Measurements from ENCODE around the gene MTMR6.
A peak's percentile ranks its signal among the peaks of the same experiment; 100 is the strongest.
"Not testable (repeated sequence)": the region's sequence is repeated elsewhere in the genome, so short reads cannot be mapped to it uniquely, and the experiment has no call there.

Gene MTMR6

DNA sequence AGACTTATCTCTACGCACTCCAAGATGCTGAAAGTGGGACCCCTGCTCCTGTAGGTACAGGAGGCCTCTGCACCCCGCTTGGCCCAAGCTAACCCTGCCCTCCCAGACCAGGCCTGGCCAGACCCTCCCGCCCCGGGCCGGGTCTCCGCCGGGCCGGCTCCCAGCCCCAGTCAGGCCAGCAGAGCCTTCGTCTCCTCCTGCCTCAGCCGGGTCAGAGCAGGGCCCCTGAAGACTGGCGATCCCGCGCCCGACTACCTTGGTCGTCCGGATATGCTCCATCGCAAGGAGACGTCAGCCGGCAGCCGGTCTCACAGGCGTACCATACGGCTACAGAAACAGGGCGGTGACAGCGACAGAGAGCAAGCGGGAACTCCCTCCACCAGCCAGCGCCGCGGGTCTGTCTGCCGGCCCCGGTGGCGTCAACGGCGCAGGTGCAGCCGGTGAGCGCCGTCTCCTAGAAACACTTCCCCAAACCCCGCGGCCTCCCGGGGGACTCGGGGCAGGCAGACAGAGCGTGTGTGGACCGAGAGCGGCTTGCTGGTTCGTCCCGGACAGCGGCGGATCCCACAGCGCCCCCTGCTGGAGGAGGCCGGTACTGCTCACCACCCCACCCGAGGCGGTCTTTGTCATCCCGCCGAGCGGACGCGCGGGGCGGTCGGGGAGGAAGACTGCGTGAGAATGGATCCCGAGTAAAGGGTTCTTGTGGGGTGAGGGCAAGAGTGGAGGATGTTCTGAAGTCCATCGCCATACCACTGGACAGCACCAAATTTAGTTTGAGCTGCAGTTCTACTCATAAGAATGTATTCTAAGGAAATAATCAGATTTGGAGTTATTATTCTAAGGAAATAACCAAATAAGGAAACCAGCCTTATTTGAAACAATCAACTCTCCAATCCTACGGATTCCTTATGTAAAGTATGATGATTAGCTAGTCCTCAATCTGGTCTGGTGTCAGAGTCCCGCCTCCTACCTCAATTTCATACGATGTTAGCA is at the start of gene MTMR6:
Gene MTMR6, minus strand, starts transcription at position 520 of the 993 bp plus-strand sequence. Its CDS starts 241 bp downstream, at position 279.
- peak; percentile 85 for DNase-seq

DNA sequence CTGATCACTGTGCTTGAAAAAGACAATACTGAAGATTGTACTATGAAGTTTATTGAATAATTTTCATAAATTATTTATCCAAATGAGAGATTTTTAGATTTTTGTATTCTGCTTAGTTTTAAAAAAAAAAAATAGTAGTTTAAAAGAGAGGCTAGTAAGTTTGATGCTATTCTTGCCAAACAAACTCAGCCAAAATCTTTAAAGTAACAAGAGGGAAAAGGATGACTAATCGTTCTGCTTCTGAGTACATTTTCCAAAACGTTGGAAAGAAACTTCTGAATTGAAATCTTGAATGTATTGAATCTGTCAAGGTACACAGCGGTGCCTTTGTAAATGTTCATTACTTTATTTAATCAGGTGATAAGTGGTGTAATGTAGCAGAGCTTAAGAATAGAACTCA is 48.6 kb upstream of the MTMR6 start:
- DNase-seq, result no peak

DNA sequence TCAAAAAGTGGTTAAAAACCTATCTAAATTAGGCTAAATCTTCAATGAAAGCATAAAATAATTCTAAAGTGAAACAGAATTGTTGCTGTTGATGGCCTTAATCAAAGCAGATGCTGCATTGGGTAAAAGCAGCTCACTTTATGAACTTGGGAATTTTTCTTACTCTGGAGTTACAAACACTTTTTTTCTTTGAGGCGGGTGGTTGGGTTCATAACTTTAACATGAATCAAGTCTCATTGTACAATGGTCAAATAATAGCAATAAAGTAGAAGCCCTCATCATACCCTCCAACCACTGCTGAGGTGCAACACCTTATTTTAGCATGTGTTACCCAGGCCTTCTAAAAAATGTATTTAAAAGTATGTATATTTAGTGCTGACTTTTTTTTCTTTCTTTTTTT is 43.3 kb upstream of the MTMR6 start:
- DNase-seq, result no peak

DNA sequence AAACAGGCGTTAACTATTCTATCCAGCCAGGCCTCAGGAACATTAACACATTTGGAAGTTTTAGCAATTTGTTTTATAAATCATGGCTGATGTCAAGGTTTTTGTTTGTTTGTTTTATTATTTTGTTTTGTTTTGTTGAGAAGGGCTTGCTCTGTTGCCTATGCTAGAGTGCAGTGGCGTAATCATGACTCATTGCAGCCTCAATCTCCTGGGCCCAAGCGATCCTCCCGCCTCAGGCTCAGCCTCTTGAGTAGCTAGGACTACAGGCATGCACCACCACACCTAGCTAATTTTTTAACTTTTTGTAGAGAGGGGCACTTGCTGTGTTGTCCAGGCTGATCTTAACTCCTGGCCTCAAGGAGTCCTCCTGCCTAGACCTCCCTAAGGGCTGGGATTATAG is 42.4 kb upstream of the MTMR6 start:
- no peak for DNase-seq

DNA sequence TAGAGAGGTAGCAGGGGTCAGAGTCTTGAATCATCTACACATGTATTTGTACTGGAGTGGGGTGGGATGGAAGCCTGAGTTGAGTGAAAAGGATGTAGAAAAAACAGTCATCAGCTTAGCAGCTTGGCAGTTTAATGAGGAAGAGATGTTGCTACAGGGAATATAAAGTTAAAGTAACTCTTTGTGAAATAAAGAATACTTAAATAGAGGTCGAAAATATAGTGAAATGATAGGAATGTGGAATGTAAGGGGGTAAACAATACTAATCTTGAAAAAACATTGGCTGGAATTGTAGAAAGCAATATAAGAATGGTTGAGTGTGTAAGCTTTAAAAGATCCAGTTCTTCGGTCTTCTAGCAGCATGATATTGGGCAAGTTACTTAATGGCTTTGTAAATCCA is 36.8 kb upstream of the MTMR6 start:
- no peak for DNase-seq

DNA sequence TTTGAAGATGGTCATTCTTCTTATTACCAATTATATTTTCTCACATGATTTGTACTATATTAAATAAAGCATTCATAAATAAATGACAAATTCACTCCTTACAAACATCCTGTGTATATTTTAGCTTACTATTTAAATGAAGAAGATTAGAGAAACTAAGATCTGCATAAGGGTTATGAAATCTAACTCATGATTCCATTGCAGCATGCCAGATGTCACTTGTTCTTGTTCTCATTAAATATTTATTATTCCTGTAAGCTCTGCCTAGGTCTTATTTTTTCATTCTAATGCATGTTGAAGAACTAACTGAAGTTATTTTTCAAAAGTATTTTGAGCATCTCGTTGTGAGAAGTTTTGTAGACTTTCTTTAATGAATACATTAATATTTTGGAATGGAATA is 32.5 kb upstream of the MTMR6 start:
- no peak for DNase-seq

DNA sequence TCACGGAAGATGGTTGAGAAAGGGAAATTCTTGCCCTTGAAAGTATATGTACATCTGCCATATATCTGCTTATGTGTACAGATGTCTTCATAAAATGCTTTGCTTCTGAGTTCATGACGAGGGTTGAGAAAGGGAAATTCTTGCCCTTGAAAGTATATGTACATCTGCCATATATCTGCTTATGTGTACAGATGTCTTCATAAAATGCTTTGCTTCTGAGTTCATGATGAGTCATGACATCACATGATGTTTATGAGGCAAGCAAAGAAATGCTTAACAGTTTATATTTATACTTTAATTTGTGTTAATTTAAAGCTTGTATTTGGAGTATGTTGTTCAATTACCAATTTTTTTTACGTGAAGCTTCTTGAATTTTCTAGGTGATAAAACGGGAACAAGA is 31.7 kb upstream of the MTMR6 start:
- DNase-seq, result not testable (repeated sequence)

DNA sequence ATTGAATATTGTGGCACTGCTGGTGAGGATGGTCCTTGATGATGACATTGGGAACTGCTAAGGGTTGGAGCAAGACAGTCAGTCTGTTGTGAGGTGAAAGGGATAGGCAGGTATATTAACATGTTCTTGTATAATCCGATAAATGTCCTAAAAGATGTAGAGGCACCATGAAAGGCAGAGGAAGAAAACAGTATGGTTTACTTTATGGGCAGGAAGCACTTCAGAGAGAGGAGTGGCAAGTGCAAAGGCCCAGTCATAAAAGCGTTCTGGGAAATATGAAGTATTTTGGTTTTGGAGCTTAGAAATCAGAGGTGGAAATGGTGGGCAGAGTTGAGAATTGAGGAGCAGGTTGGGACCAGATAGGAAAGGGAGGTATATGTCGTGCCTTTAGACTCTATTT is 23.6 kb upstream of the MTMR6 start:
- no peak for DNase-seq

DNA sequence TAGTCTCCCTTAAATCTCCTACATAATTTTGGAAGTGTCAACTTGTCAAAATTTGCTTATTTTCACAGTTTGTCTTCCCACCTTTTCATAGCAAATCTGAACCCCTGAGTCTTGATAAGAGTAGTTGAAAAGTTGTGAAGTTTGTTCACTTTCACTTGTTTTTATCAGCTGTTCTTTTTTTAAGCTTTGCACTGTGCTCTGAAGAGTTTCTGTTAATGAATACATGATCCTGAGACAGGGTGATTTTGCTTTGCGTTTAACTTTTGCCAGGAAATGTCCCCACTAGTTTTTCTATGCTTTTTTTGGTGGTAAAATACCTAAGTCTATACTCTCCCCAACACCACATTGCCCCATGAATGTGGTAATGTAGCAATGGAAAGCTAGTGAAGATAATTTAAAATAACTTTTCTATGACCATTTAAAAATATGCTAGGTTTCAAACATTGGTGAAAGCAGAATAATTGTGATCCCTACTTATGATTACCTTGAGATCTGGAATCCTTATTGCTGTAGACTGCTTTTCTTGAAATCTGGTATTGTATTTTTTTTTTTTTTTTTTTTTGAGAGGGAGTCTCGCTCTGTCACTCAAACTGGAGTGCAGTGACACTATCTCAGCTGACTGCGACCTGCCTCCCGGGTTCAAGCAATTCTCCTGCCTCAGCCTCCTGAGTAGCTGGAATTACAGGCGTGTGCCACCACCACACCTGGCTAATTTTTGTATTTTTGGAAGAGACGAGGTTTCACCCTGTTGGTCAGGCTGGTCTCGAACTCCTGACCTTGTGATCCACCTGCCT is 19.6 kb upstream of the MTMR6 start:
- no peak for DNase-seq

DNA sequence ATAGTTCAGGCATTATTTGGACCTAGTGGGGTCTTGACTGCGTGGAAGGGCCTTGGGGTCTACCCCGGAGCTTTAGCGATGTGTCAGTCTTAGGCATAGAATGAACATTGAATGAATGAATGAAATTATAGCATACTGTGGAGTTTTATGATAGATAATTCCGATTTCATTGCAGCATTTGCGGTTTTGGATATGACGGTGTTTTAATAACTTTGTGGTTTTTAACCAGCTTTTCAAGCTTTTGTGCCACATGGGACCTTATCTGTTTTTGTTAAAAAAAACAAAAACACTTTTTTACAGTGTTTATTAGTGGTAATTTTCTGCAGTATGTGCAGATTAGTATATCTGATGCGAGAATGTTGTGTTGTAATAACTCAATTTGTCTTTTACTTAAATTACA is 14.8 kb upstream of the MTMR6 start:
- no peak for DNase-seq

DNA sequence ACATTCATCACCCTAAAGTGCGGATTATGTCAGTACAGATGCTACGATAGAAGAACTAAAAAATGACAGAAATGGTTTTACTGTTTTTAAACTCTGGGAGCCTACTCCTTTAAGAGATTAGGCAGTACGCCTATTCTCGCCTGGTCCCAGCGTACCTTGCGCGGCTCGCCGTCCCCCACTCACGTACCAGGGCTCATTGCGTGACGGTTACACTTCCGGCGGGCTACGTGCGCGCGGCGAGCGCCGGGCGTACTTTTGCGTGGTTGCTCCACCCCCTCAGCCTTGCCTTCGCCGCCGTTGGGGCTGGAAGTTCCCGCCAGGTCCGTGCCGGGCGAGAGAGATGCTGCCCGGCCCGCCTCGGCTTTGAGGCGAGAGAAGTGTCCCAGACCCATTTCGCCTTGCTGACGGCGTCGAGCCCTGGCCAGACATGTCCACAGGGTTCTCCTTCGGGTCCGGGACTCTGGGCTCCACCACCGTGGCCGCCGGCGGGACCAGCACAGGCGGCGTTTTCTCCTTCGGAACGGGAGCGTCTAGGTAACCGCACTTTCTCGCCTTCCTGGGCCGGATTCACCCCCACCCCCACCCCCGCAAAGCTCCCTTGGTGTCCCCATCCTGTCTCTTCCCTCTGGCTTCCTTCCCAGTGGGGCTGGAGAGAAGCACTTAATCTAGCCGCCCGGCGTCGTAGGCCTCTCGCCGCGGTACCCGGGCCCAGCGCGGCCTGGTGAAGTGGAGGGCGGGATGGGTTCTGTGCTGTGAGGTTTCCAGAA is 14.2 kb upstream of the MTMR6 start, which contains the start of gene NUP58:
Gene NUP58, plus strand, starts transcription at position 279 of the 767 bp plus-strand sequence. Its CDS starts 149 bp downstream, at position 428.
- peak; percentile 88 for DNase-seq

DNA sequence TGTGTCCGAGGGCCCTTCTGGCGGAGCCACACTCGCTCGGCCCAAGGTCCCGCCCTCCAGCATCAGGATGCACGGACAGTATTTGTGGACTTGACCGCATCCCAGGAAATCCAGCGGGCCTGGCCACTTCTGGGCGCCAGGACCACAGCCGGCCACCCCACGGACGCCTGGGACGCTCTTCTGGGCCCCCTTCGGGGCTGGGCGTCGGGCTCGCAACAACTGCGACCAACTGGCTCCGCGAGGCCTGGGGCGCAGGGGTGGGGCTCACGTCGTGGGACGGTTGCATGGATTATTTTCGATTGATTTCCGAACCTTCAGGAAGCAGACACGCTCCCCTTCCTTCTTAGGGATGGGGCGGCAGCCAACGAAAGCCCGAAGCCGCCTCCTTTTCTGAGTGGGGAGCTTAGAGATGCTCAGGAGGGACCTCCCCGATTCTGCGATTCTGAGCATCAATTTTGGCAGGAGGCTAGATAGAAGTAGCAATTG is 13.6 kb upstream of the MTMR6 start:
- no peak for DNase-seq

DNA sequence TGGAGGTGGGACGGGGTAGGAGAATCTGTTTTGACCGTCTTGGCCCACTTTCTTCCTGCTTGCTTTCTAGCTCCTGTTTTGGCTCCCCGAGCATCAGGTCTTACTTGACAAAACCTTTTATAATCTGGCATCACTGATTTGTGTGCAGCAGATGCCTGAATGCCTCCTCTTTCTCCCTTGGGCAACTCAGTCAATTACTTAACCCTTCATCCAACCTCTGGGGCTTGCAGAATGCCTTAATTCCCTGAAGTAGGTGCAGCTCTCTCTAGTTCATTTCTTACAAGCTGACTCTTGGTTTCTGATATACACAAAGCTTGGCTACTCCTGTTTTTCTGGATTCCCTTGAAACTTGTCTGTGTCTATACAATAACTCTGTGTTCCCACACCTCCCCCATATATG is 8.4 kb upstream of the MTMR6 start:
- DNase-seq, result no peak

DNA sequence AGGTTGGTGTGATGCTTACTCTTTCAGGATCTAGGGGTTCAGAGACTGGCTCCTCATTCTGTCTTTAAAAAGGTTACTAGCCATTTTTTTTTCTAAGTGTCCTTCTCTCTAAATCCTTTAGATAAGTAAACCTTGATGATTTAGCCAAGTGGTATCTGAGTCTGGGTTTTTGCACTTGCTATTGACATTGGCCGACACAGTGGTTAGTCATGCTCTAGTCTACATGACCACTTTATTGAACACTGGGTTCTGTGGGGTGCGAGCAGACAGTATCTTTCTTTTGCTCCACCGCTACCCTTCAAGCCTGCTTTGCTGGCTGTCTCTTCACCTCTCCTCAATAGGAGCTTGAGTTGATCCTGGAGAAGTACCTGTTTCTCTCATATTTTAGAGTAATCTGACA is 7.9 kb upstream of the MTMR6 start:
- no peak for DNase-seq

DNA sequence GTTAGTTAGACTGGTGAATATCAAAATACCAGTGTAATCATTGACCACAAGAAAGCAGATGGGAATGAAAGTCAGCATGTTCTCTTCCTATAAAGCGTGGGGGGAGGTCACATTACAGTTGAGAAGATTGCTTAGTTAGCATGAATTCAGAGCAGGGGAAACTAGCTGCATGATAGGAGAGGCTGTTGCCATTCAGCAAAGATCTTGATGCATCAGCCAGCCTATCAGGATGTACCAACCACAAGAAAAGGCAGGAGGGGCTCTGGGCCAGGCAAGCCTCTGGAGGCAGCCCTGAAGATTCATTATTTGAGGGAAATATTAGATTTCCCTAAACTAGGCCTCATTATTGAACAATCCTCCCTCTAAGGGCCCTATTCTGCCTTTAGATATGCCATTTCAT is 5.0 kb upstream of the MTMR6 start:
- DNase-seq, result no peak

DNA sequence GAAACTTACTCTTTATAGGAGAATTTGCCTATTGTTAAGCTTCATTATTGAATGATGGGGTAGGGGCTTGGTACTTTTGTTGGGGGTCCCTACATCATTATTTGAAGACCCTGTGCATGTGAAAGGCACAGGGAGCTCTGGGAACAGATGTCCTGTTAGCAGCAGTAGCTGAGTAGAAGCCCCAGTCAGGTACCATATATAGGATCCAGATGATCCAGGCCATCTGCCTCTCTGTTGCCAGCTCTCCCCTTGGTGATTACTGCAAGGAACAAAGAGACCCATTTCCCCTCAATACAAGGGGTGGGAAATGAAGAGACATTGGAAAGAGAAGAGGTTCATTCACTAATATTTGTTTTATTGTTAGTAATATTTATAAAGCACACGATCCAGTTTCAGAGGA is 4.4 kb upstream of the MTMR6 start:
- DNase-seq, result no peak

DNA sequence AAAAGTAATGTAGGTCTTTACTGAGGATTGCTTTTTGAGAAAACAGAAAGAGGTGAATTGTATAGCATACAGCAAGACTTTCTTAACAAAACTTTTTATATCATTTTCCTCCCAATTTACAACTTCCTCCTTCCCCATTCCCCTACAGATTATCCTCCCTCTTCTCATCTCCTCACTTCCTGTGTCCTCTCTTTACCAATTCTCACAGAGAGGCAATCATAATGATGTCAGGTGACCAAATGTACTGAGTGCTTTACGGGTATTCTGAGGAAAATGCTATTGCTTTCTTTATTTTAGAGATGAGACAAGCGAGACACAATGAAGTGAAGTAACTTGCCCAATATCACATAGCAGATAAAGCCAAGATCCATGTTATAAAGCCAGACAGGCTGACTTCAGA is 1.7 kb upstream of the MTMR6 start:
- no peak for DNase-seq

DNA sequence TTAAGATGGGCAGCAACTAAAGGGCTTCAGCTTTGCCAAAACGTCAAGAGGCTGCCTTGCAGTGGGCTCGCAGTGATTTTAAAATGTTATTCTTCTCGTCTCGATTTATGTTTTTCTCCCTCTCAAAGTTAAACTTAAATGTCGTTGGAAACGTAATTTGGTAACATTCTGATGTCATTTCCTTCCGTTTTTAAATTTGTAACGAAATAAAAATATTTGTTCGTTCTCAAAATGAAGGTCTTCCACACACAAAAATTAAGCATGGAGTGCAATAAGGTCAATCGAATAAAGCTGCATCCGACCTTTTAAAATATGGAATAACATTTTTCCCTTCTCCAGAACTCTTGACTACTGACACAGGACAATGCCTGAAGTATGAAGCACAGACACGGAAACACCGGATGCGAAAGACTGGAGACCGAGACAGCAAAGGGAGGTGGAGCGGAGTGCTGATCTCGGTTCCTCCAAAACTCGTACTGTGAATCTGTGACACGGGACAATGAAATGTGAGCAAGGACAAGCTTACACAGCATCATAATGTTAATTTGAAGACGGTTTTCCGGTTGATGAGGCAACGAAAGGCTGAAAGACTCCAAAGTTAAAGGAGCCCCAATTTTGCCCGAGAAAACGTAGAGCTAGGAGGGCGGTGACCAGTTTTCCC is 850 bp downstream of the MTMR6 start:
- DNase-seq, result no peak

DNA sequence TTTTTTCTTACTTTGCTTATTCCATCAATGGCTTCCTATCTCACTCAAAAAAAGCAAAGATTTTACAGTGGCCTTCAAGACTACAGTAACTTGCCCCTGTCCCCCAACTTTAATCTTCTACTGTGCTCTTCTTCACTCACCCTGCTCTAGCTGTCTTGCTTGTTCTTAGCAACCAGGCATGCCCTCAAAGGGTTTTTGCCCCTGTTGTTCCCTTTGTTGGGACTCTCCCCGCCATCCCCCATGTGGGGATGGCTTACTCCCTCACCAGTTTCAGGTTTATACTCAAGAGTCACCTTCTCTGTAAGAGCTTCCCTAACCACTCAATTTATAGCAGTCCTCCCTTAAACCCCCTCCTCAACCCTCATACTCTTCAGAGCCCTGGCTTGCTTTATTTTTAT is 5.4 kb downstream of the MTMR6 start:
- no peak for DNase-seq

DNA sequence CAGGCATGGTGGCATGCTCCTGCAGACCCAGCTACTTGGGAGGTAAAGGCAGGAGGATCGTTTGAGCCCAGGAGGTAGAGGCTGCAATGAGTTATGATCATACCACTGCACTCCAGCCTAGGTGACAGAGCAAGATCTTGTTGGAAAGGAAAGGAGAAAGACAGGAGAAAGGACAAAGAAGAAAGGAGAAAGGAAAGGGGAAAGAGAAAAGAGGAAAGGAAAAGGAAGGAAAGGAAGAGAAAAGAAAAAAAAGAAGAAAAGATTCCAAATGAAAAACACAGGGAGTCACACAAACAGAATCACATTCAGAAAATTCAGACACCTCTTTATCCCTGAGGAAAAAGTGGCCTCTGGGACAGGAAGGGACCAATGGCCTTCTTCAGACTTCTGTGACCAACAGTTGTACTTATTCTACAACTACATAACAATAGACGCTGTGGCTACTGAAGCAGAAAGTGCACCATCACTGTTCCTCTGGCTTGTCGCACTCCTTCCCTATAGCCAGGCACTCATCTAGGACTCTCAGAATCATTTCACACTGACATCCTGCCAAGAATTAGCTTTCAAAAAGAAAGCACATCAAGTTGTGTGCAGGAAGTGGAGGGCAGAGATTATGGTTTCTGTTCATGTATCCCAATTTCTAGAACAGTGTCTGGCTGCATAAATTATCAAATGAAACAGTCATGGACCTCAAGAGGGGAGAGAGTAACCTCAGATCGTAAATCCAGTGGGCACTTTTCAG is 5.9 kb downstream of the MTMR6 start:
- no peak for DNase-seq

DNA sequence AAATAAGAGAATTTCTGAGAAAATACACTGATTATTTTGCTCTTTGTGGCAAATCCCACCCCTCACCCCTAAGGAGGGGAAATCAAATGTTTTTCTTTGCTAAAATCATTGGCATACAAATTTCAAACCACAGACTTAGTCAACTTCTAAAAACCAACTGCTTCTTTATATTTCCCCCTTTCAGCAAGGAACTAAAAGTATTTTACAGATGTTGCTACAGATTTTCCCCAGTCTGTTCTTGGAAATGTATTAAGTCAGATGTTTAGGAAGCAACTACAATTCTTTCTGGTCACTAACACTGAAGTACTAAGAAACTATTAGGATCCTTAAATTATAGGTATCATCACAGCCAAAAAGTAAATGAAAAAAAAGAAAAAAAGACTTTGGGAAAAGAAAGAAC is 6.9 kb downstream of the MTMR6 start:
- no peak for DNase-seq

DNA sequence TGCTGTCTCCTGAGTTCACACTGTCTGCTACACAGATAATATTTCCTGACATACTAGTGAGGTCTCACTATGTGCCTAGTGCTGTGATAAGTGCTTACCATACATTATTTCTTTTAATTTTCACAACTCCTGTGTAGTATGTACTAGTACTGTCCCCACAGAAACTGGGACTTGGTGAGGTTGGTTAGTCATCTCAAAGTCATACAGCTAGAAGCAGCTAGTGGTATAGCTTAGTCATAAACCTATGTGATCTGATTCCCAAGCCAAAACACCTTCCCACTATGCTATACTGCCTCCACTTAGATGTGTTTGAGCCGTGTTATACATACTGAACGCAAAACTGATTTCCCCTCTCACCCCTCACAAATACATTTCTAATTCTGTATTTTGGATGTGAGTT is 10.5 kb downstream of the MTMR6 start:
- DNase-seq, result no peak
